ENCODE results near the gene LSM11. TPM values are rescaled to one million over a fixed set of nuclear protein-coding genes. Genes with fewer than 3 reads are reported as not detected.

Gene LSM11
- total RNA-seq, 6 experiments from 2014 or later, result 0.75 to 1.5 (median 1.0) TPM

DNA sequence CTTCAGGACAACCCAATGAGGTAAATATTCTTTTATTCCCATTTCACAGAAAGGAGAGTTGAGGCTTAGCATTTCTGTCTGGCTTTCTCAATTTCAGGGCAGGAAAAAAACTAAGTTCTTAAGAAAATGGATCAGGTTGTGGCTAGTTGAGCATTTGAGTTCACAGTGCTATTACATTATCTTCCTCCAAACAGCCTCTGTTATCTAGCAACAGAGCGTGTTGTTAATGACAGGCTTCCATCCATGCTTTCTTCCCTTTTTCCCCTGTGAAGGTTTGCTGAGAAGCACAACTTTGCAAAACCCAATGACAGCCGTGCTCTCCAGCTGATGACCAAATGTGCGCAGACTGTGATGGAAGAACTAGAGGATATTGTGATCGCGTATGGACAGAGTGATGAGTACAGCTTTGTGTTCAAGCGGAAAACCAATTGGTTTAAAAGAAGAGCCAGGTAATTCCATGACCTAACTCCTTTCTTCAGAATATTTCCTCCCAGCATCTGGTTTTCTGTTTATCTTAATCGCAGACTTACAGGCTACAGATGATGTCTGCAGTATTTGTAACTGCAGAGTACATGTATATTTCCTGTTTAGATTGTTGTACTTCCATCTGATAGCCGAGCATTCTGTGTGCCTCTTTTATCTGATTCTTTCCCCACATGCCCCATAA is 10.8 kb upstream of the LSM11 start:
- intact Hi-C loops (cut with DNase I), result no loop called here
- WGBS (ENCODE audit: insufficient coverage, low coverage, low lambda C conversion rate, missing lambda C conversion rate), result 89% methylated on average over 8 of the region's 8 CpGs
- Histone ChIP-seq H3K36me3 (peaks cover 0 to 13% (median under 1%) of the 10 kb centered on the region in 4 donors), H3K4me1 (peaks cover 0 to 4% (median 0%) of the 10 kb centered on the region in 4 donors), H3K9me3 (no peaks in the 10 kb centered on the region), H3K27ac (no peak overlapping the region), H3K27me3 (no peaks in the 10 kb centered on the region), H3K4me3 (no peak overlapping the region)
- TF ChIP-seq POLR2A (IDR thresholded peaks at IDR 0.05), result no peak
- TF ChIP-seq, protein P1, sequence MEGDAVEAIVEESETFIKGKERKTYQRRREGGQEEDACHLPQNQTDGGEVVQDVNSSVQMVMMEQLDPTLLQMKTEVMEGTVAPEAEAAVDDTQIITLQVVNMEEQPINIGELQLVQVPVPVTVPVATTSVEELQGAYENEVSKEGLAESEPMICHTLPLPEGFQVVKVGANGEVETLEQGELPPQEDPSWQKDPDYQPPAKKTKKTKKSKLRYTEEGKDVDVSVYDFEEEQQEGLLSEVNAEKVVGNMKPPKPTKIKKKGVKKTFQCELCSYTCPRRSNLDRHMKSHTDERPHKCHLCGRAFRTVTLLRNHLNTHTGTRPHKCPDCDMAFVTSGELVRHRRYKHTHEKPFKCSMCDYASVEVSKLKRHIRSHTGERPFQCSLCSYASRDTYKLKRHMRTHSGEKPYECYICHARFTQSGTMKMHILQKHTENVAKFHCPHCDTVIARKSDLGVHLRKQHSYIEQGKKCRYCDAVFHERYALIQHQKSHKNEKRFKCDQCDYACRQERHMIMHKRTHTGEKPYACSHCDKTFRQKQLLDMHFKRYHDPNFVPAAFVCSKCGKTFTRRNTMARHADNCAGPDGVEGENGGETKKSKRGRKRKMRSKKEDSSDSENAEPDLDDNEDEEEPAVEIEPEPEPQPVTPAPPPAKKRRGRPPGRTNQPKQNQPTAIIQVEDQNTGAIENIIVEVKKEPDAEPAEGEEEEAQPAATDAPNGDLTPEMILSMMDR (IDR thresholded peaks at IDR 0.05), result no peak
- ATAC-seq (no peak), DNase-seq (no peak)

DNA sequence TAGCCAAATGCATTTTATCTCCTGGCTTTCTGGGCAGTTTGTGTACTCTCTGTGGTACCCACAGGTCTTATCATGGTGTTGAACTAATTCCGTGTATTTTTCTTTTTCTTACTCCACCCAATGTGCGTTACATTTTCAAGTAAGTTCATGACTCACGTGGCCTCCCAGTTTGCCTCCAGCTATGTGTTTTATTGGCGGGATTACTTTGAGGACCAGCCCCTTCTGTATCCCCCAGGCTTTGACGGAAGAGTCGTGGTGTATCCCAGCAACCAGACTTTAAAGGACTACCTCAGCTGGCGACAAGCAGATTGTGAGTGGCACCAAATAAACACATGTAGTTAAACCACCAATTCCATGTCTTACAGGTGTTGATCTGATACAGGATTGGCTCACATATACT is 9.1 kb upstream of the LSM11 start:
- 83% methylated on average over 4 of the region's 7 CpGs for WGBS (ENCODE audit: insufficient coverage, low coverage, low lambda C conversion rate, missing lambda C conversion rate)
- intact Hi-C loops (cut with DNase I), result no loop called here
- ATAC-seq (no peak), DNase-seq (no peak)
- TF ChIP-seq POLR2A (IDR thresholded peaks at IDR 0.05), result no peak
- H3K27ac ChIP-seq, result no peak overlapping the region
- H3K4me3 ChIP-seq, result no peak overlapping the region
- H3K27me3 ChIP-seq, result no peaks in the 10 kb centered on the region
- H3K9me3 ChIP-seq, result no peaks in the 10 kb centered on the region
- H3K4me1 ChIP-seq, result peaks cover 0 to 4% (median 0%) of the 10 kb centered on the region in 4 donors
- peaks cover 0 to 22% (median under 1%) of the 10 kb centered on the region in 4 donors for H3K36me3 ChIP-seq

DNA sequence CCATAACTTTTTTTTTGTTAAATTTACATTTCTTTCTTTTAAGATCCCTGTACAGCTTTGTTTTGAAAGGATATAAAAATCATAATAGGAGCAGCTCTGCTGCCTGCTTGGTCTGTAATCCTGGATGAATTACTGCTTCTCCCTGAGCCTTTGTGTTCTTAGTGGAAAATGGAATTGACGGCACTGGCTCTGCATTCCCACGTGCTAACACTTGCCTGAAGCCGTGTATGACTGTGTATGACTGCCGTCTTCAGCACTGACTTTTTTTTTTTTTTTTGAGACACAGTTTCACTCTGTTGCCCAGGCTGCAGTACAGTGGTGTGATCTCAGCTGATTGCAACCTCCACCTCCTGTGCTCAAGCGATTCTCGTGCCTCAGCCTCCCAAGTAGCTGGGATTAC is 7.5 kb upstream of the LSM11 start:
- intact Hi-C loops (cut with DNase I), result no loop called here
- ATAC-seq (no peak), DNase-seq (no peak)
- WGBS (ENCODE audit: insufficient coverage, low coverage, low lambda C conversion rate, missing lambda C conversion rate), result 98% methylated on average over 6 of the region's 6 CpGs
- H3K36me3 ChIP-seq, result peaks cover 0 to 23% (median under 1%) of the 10 kb centered on the region in 4 donors
- H3K27ac ChIP-seq, result no peak overlapping the region
- H3K4me1 ChIP-seq, result no peaks in the 10 kb centered on the region
- TF ChIP-seq, protein P1 (IDR thresholded peaks at IDR 0.05), result no peak
- no peak for TF ChIP-seq POLR2A (IDR thresholded peaks at IDR 0.05)
- H3K4me3 ChIP-seq, result no peak overlapping the region
- H3K27me3 ChIP-seq, result no peaks in the 10 kb centered on the region
- no peaks in the 10 kb centered on the region for H3K9me3 ChIP-seq

DNA sequence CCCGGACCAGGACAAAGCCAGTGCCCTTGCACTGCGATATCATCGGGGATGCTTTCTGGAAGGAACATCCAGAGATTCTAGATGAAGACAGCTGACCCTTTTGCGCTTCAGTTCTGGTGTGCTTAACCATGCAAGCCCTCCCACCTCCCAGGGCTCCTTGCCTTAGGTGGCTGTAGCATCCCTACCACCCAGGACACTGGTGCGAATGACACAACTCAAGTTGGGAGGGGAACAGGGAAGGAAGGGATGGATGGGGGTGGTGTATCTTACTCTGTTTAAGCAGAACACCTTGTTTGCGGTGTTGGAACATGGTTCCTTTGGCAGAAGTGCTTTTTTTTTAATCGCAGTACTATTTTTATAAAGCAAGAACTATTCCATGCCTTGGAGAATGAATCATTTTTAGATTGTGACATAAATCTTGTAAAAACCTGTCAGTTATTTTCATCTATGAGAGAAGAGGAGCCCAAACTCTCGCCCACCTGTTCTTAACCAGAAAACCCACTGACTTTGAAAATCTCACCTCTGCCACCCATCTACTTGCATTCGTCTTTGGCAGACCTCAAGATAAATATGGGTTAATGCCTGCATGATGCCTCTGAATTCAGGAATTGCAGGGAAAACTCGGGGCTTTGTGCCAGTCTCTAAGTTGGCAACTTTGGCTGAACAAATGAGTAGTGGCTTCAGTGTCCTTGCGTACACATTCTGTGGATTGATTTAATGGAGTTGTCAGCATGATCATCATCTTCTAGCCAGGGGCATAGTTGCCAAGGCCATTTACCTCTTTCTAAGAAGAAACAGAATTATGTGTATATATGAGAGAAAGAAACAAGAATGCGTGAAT is 3.9 kb upstream of the LSM11 start:
- Histone ChIP-seq H3K27ac (no peak overlapping the region), H3K27me3 (no peaks in the 10 kb centered on the region), H3K36me3 (peaks cover 0 to 23% (median under 1%) of the 10 kb centered on the region in 4 donors), H3K4me1 (peaks cover 0 to 9% (median 0%) of the 10 kb centered on the region in 4 donors), H3K9me3 (no peaks in the 10 kb centered on the region), H3K4me3 (no peak overlapping the region)
- intact Hi-C loops (cut with DNase I), result no loop called here
- TF ChIP-seq, protein P1 (IDR thresholded peaks at IDR 0.05), result no peak
- no peak for TF ChIP-seq POLR2A (IDR thresholded peaks at IDR 0.05)
- DNase-seq (no peak), ATAC-seq (no peak)
- WGBS (ENCODE audit: insufficient coverage, low coverage, low lambda C conversion rate, missing lambda C conversion rate), result 82% methylated on average over 11 of the region's 12 CpGs

DNA sequence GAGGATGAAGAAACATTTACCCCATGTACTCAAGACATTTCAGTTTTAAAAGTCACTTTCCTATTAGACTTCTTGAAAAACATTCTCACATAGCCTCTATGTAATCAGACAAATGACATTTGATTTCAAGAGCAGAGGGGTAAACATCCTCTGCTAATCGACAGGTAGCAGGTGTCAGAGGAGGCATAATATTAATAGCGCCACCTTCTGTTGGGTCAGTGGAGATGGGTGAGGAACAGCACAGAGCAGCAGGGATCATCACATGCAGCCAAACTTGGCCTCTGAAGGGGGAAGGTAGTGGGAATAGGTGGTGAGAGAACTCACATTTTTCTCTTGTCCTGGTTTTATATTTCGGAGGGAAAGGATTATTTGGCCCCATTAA is 3.3 kb upstream of the LSM11 start:
- H3K4me1 ChIP-seq, result peaks cover 0 to 16% (median 0%) of the 10 kb centered on the region in 4 donors
- peak in 3 of 4 donors; percentile 11 to 37 (median 33) for ATAC-seq
- peaks cover 0 to 19% (median under 1%) of the 10 kb centered on the region in 4 donors for H3K36me3 ChIP-seq
- H3K9me3 ChIP-seq, result no peaks in the 10 kb centered on the region
- TF ChIP-seq, protein P1 (IDR thresholded peaks at IDR 0.05), result peak in 3 of 4 donors; percentile 38 to 46 (median 44)
- TF ChIP-seq POLR2A (IDR thresholded peaks at IDR 0.05), result no peak
- no peaks in the 10 kb centered on the region for H3K27me3 ChIP-seq
- DNase-seq, result no peak
- H3K4me3 ChIP-seq, result no peak overlapping the region
- H3K27ac ChIP-seq, result no peak overlapping the region
- WGBS (ENCODE audit: insufficient coverage, low coverage, low lambda C conversion rate, missing lambda C conversion rate), result 22% methylated on average over 3 of the region's 3 CpGs
- intact Hi-C loops (cut with DNase I), result no loop called here
